ENCODE results near the gene ABCA9. TPM values are rescaled to one million over a fixed set of nuclear protein-coding genes. Genes with fewer than 3 reads are reported as not detected.

Gene ABCA9
- total and polyA plus RNA-seq, 2 of the 13 experiments (the other 11 are each of a cell fraction or from before 2014, with no cell fraction given) = 0.04 TPM; not detected in 1

- TF ChIP-seq ZBTB39 (CRISPR knock-in tag; IDR thresholded peaks at IDR 0.05) = no peak
- no peak for TF ChIP-seq POLR2AphosphoS2 (IDR thresholded peaks at IDR 0.05; ENCODE audit: low read depth, low read length)
- TF ChIP-seq ZNF10 (CRISPR knock-in tag; IDR thresholded peaks at IDR 0.05; ENCODE audit: borderline replicate concordance, low read depth) = no peak
- TF ChIP-seq AKAP8 (CRISPR knock-in tag; IDR thresholded peaks at IDR 0.05) = no peak
- TF ChIP-seq STAT6 (CRISPR knock-in tag; IDR thresholded peaks at IDR 0.05; ENCODE audit: borderline replicate concordance) = no peak
- TF ChIP-seq ZBTB7A (CRISPR knock-in tag; IDR thresholded peaks at IDR 0.05) = no peak
- TF ChIP-seq DPF2 (CRISPR knock-in tag; IDR thresholded peaks at IDR 0.05; ENCODE audit: borderline replicate concordance, low read depth) = no peak
- TF ChIP-seq ZNF367 (CRISPR knock-in tag; IDR thresholded peaks at IDR 0.05; ENCODE audit: borderline replicate concordance) = no peak
- TF ChIP-seq KDM5A (IDR thresholded peaks at IDR 0.05; ENCODE audit: borderline replicate concordance, low read length) = no peak
- no peak for TF ChIP-seq ASH2L (IDR thresholded peaks at IDR 0.05; ENCODE audit: insufficient read length, low read depth, low read length)
- TF ChIP-seq ZNF142 (CRISPR knock-in tag; IDR thresholded peaks at IDR 0.05) = no peak
- TF ChIP-seq SMAD1 (CRISPR knock-in tag; IDR thresholded peaks at IDR 0.05; ENCODE audit: borderline replicate concordance, low read depth) = no peak
- no peak for TF ChIP-seq MEIS1 (CRISPR knock-in tag; IDR thresholded peaks at IDR 0.05; ENCODE audit: borderline replicate concordance)
- no peak for TF ChIP-seq ARNT (IDR thresholded peaks at IDR 0.05)
- TF ChIP-seq MZF1 (CRISPR knock-in tag; IDR thresholded peaks at IDR 0.05; ENCODE audit: borderline replicate concordance) = no peak
- no peak for TF ChIP-seq ZNF564 (CRISPR knock-in tag; IDR thresholded peaks at IDR 0.05)
- no peak for TF ChIP-seq DBP (CRISPR knock-in tag; IDR thresholded peaks at IDR 0.05; ENCODE audit: not compliant biosample characterization)
Observed at GRCh38 chr17:69084911-69085310, 24.2 kb upstream of the ABCA9 start (continued).
